Endodermal cell (in vitro differentiated cells): Measurements from ENCODE around the gene MS4A14. TPM values are rescaled to one million over a fixed set of nuclear protein-coding genes. Genes with fewer than 3 reads are reported as not detected.

Experiments
- DNase-seq: peaks from one replicate; pipeline ENCODE4 v3.0.0-alpha.2; 2017
- H3K27ac ChIP-seq: 2 replicates; pipeline ENCODE4 v1.5.1; 2013; ENCODE audit warnings: mild to moderate bottlenecking, low read depth, low read length, moderate library complexity
- H3K27me3 ChIP-seq: 2 replicates; pipeline ENCODE4 v1.6.1; 2013; ENCODE audit warnings: mild to moderate bottlenecking, low read length, moderate library complexity; ENCODE audit not compliant: insufficient read depth, control insufficient read depth, poor library complexity, severe bottlenecking
- H3K36me3 ChIP-seq: 2 replicates; pipeline ENCODE4 v1.7.0; 2013; ENCODE audit warnings: mild to moderate bottlenecking, low read length, moderate library complexity; ENCODE audit not compliant: control insufficient read depth, insufficient read depth
- H3K4me1 ChIP-seq: one replicate; pipeline ENCODE4 v1.7.0; 2013; ENCODE audit warnings: low read length; ENCODE audit not compliant: control insufficient read depth, insufficient read depth
- H3K4me3 ChIP-seq: 2 replicates; pipeline ENCODE4 v1.5.1; 2013; ENCODE audit warnings: mild to moderate bottlenecking, low read length, moderate library complexity
- H3K9ac ChIP-seq: 2 replicates; pipeline ENCODE4 v1.6.1; 2013; ENCODE audit warnings: mild to moderate bottlenecking, low read length, moderate library complexity; ENCODE audit not compliant: poor library complexity, severe bottlenecking; ENCODE audit errors: extremely low read depth
- H3K9me3 ChIP-seq: 2 replicates; pipeline ENCODE4 v1.6.1; 2013; ENCODE audit warnings: mild to moderate bottlenecking, low read length, moderate library complexity; ENCODE audit not compliant: control insufficient read depth
- H3K27ac Mint-ChIP-seq: 2 replicates; pipeline ENCODE4 v1.8.0; 2020; ENCODE audit warnings: mixed read lengths
- H3K27me3 Mint-ChIP-seq: 2 replicates; pipeline ENCODE4 v1.8.0; 2021; ENCODE audit warnings: mild to moderate bottlenecking, mixed read lengths; ENCODE audit not compliant: insufficient read depth
- H3K36me3 Mint-ChIP-seq: 2 replicates; pipeline ENCODE4 v1.8.0; 2020; ENCODE audit warnings: low read depth, mixed read lengths
- H3K4me1 Mint-ChIP-seq: 2 replicates; pipeline ENCODE4 v1.8.0; 2020; ENCODE audit warnings: mixed read lengths
- H3K4me3 Mint-ChIP-seq: 2 replicates; pipeline ENCODE4 v1.8.0; 2020; ENCODE audit warnings: mild to moderate bottlenecking, moderate library complexity, mixed read lengths
- H3K9me3 Mint-ChIP-seq: 2 replicates; pipeline ENCODE4 v1.8.0; 2020; ENCODE audit warnings: mild to moderate bottlenecking, mixed read lengths
- WGBS, 2 experiments: methylation state at CpG; one replicate each; pipeline versions ENCODE4 v1.1.5 to v1.1.7; 2013; ENCODE audit warnings: missing lambda C conversion rate in 2 of 2, mixed read lengths in 1 of 2; ENCODE audit not compliant: insufficient coverage in 1 of 2, insufficient read length in 1 of 2; 5-methylcytosine and 5-hydroxymethylcytosine counted together
- total RNA-seq, 2 donors: library from RNA; stranded (reverse); fragmentation: NEBNext Ultra II Directional in 1 of 2; extraction: Animal tissue kit (Norgen Biotek cat#: 25700) in 1 of 2; gene quantifications; 2 replicates in 1 of 2; 3 replicates in 1 of 2; pipeline ENCODE4 v1.2.1, GENCODE V29; 2021
- TF ChIP-seq, protein P1 (sequence below): fragments of 200-600 bp; sonication (generic); conservative IDR thresholded peaks from 2 replicates; pipeline ENCODE4 v1.5.0; 2021; ENCODE audit warnings: antibody characterized with exemption, mild to moderate bottlenecking

The MS4A14 gene
- total RNA-seq, 2 donors from 2014 or later = not detected

DNA sequence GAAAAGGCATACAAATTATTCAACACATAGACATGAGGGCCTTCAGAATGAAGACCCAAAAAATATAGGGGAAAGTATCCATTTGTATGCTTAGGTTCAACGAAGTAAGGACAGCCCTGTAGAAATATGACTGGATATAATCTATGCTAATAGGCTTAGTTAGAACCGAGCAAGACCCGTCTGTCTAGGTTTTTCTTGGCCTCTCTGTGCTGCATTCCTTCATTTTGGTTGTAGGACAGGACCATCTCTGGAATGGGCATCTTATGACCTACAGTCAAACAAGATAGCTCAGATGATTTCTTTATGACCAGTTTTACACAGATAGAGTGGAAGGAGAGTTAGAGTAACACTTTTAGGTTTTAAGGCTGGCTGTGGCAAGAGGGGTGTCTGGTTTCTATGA, 23.5 kb upstream of the MS4A14 start:
- H3K36me3 ChIP-seq = no peaks in the 10 kb centered on the region
- Mint-ChIP-seq H3K27me3 (no peaks in the 10 kb centered on the region), H3K9me3 (no peaks in the 10 kb centered on the region), H3K36me3 (no peaks in the 10 kb centered on the region), H3K27ac (no peak overlapping the region), H3K4me3 (no peak overlapping the region), H3K4me1 (no peaks in the 10 kb centered on the region)
- no peaks in the 10 kb centered on the region for H3K27me3 ChIP-seq
- H3K4me1 ChIP-seq = no peaks in the 10 kb centered on the region
- H3K4me3 ChIP-seq = no peak overlapping the region
- H3K9ac ChIP-seq = no peak overlapping the region
- H3K9me3 ChIP-seq = no peaks in the 10 kb centered on the region
- H3K27ac ChIP-seq = no peak overlapping the region
- WGBS, 2 experiments = 93 to 100% methylated on average over 3 of the region's 3 CpGs
- TF ChIP-seq, protein P1, sequence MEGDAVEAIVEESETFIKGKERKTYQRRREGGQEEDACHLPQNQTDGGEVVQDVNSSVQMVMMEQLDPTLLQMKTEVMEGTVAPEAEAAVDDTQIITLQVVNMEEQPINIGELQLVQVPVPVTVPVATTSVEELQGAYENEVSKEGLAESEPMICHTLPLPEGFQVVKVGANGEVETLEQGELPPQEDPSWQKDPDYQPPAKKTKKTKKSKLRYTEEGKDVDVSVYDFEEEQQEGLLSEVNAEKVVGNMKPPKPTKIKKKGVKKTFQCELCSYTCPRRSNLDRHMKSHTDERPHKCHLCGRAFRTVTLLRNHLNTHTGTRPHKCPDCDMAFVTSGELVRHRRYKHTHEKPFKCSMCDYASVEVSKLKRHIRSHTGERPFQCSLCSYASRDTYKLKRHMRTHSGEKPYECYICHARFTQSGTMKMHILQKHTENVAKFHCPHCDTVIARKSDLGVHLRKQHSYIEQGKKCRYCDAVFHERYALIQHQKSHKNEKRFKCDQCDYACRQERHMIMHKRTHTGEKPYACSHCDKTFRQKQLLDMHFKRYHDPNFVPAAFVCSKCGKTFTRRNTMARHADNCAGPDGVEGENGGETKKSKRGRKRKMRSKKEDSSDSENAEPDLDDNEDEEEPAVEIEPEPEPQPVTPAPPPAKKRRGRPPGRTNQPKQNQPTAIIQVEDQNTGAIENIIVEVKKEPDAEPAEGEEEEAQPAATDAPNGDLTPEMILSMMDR = no peak
- no peak for DNase-seq

- Histone ChIP-seq H3K4me3 (no peak overlapping the region), H3K27ac (no peak overlapping the region), H3K9ac (no peak overlapping the region), H3K4me1 (no peaks in the 10 kb centered on the region), H3K27me3 (no peaks in the 10 kb centered on the region), H3K36me3 (no peaks in the 10 kb centered on the region), H3K9me3 (no peaks in the 10 kb centered on the region)
- H3K9me3 Mint-ChIP-seq = no peaks in the 10 kb centered on the region
- H3K27ac Mint-ChIP-seq = no peak overlapping the region
- no peaks in the 10 kb centered on the region for H3K27me3 Mint-ChIP-seq
- DNase-seq = no peak
- no peaks in the 10 kb centered on the region for H3K36me3 Mint-ChIP-seq
- 90 to 92% methylated on average over 3 of the region's 3 CpGs for WGBS, 2 experiments
- no peaks in the 10 kb centered on the region for H3K4me1 Mint-ChIP-seq
- TF ChIP-seq, protein P1 = no peak
- no peak overlapping the region for H3K4me3 Mint-ChIP-seq
Measured at GRCh38 chr11:60375316-60375715, 20.9 kb upstream of the MS4A14 start.

- Histone ChIP-seq H3K9me3 (no peaks in the 10 kb centered on the region), H3K4me1 (no peaks in the 10 kb centered on the region), H3K4me3 (no peak overlapping the region), H3K36me3 (no peaks in the 10 kb centered on the region), H3K9ac (no peak overlapping the region), H3K27me3 (no peaks in the 10 kb centered on the region), H3K27ac (no peak overlapping the region)
- Mint-ChIP-seq H3K4me3 (no peak overlapping the region), H3K4me1 (no peaks in the 10 kb centered on the region), H3K27ac (no peak overlapping the region), H3K27me3 (no peaks in the 10 kb centered on the region), H3K36me3 (no peaks in the 10 kb centered on the region), H3K9me3 (no peaks in the 10 kb centered on the region)
- DNase-seq = no peak
- TF ChIP-seq, protein P1 = no peak
- 96 to 100% methylated on average over 3 of the region's 3 CpGs for WGBS, 2 experiments
Measured at GRCh38 chr11:60376601-60377000, 19.7 kb upstream of the MS4A14 start.
